AG10803 (cell line): Measurements from ENCODE around the gene AADAT.

ENCODE experiments used
- DNase-seq: peaks from one replicate; pipeline ENCODE4 v3.0.0; 2010; ENCODE audit warnings: low read depth
- H3K4me3 ChIP-seq: 2 replicates; pipeline ENCODE4 v1.5.1; 2011; ENCODE audit warnings: mild to moderate bottlenecking, low read length, control low read depth
- CTCF ChIP-seq: conservative IDR thresholded peaks from 2 replicates; pipeline ENCODE4 v1.5.1; 2011; ENCODE audit warnings: mild to moderate bottlenecking, low read length, control low read depth, inconsistent platforms

The AADAT gene

DNA sequence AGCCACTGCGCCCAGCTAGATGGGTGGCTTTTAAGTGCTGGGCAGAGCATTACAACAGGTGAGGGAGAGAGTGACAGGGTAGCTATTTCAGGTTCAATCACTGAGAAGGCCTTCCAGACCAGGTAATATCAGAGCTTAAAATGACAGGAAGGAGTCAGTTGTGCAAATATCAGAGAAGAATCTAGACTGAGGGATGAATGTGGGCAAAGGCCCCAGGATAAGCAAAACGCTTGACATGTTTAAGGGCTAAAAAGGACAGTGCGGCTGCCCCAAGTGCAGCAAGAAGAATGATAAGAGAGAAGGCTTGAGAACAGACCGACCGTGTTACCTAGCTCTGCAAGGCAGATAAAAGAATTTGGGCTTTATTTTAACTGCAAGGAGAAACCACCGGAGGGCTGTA, 18.6 kb downstream of the AADAT start:
- no peak for DNase-seq
- no peak for TF ChIP-seq CTCF
- H3K4me3 ChIP-seq = no peak overlapping the region

- no peak for TF ChIP-seq CTCF
- no peak overlapping the region for H3K4me3 ChIP-seq
- no peak for DNase-seq
These were observed 21.2 kb downstream of the AADAT start for GRCh38 chr4:170068438-170069128.

DNA sequence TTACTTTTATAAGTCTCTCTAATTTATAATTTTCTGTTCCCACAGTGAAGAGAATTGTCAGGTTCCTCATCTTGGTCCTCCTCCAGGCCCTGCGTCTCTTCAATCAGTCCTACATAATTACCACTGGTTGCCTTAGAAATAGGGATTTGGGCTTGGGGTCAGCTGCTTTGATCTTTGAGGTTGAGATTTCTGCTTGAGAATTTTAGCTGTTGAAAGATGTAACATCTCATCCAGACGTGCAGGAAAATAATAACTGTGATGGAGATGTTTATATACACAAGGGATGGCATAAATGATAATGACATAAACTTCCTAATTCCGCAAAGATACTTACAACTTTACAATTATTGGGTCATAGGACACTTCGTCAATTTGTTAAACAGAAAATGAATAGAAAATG, 30.3 kb downstream of the AADAT start:
- no peak for DNase-seq
- H3K4me3 ChIP-seq = no peak overlapping the region
- TF ChIP-seq CTCF = no peak

- no peak for TF ChIP-seq CTCF
- DNase-seq = no peak
- H3K4me3 ChIP-seq = no peak overlapping the region
These were observed 30.9 kb downstream of the AADAT start for GRCh38 chr4:170058826-170059225.

GRCh38 chr4:170057866-170058265, 31.9 kb downstream of the AADAT start:
- no peak for TF ChIP-seq CTCF
- no peak overlapping the region for H3K4me3 ChIP-seq
- DNase-seq = no peak

GRCh38 chr4:170052919-170053318, 36.8 kb downstream of the AADAT start:
- no peak for TF ChIP-seq CTCF
- DNase-seq = no peak
- no peak overlapping the region for H3K4me3 ChIP-seq

DNA sequence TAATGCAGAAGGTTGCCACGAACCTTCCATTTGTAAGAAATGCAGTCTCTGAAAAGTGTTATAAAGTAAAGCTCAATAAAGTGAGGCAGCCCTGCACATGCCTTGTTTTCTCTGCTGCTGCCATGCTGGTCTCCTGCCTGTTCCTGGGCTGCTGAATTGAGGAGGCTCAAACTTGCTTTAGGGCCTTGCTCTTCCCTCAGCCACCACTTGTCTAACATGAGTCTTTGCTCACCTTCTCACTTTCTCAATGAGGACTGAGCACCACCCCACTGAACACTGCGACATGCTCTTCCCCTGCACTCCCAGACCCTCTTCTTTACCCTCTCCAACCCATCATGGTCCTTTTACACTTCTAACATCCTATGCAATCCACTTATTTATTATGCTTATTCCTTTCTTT, 38.4 kb downstream of the AADAT start:
- no peak for DNase-seq
- TF ChIP-seq CTCF = no peak
- no peak overlapping the region for H3K4me3 ChIP-seq
